D721Med (cell line): ENCODE results near the gene MARCHF2.

Source experiments
- DNase-seq: peaks from one replicate; pipeline ENCODE4 v3.0.0; 2011; ENCODE audit warnings: low spot score; ENCODE audit not compliant: insufficient read length
- FAIRE-seq: peaks from 2 replicates; lab custom pipeline; 2011; peaks lifted over from hg19 to GRCh38; lab: Jason Lieb, UNC
- TF ChIP-seq, protein P1 (sequence below): IDR thresholded peaks from 2 replicates; pipeline ENCODE4 v1.5.1; 2012; ENCODE audit warnings: mild to moderate bottlenecking, control low read depth; ENCODE audit not compliant: insufficient read depth; ENCODE audit errors: missing control alignments

Gene MARCHF2

DNA sequence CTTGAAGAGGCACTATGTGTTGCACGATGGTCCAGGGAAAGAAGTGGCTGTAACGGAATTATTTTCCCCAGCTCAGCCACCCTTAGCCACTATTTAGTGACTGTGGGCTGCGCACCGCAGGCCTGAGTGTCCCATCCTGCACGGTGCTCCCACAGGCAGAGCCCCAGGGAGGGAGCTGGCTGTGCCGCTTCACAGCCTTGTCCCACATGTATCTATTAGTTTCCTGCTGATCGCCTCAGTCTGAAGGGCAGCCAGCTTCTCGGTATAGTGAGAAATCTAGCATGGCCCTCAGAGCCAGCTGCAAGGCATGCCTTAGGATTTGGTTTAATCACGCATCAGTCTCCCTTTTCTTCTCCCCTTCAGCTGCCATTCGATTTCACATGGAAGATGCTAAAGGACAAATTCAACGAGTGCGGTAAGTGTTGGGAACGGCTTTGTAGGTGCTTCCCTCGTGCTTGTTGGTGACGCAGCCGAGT, 73.6 kb downstream of the MARCHF2 start:
- no peak for FAIRE-seq
- TF ChIP-seq, protein P1, sequence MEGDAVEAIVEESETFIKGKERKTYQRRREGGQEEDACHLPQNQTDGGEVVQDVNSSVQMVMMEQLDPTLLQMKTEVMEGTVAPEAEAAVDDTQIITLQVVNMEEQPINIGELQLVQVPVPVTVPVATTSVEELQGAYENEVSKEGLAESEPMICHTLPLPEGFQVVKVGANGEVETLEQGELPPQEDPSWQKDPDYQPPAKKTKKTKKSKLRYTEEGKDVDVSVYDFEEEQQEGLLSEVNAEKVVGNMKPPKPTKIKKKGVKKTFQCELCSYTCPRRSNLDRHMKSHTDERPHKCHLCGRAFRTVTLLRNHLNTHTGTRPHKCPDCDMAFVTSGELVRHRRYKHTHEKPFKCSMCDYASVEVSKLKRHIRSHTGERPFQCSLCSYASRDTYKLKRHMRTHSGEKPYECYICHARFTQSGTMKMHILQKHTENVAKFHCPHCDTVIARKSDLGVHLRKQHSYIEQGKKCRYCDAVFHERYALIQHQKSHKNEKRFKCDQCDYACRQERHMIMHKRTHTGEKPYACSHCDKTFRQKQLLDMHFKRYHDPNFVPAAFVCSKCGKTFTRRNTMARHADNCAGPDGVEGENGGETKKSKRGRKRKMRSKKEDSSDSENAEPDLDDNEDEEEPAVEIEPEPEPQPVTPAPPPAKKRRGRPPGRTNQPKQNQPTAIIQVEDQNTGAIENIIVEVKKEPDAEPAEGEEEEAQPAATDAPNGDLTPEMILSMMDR, result no peak
- no peak for DNase-seq

DNA sequence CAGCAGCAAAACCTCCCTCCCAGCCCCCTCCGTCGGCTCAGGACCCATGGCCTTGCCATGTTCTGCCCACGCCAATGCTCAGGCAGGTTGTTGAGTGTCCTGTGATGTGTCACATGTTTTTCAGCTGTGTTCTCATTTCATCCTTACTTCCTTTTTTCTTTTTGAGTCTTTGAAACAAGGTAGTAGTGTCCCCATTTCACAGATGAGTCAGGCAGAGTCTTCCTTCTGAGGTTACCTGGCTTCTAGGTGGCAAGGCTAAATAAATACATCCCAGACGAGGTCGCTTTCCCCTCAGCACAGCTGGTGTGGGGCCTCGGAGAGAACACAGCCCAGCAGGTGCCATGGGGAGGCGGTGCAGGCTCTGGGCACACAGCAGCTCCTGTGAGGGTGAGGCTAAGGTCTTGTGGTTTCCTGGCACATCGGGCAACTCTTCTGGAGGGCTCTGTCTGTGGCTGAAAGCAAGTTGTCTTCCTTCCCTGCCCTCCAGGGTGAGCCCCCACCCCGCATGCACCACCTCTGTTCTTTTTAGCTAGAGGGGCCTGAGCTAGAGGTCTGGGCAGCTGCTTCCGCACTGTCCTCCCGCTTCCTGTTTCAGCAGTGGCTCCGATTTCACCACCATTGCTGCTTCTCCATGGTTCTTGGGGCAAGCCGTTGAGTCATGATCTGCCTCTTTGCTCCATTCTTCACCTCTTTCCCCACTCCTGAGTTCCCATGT, 74.2 kb downstream of the MARCHF2 start:
- TF ChIP-seq, protein P1, result no peak
- FAIRE-seq (no peak), DNase-seq (no peak)

DNA sequence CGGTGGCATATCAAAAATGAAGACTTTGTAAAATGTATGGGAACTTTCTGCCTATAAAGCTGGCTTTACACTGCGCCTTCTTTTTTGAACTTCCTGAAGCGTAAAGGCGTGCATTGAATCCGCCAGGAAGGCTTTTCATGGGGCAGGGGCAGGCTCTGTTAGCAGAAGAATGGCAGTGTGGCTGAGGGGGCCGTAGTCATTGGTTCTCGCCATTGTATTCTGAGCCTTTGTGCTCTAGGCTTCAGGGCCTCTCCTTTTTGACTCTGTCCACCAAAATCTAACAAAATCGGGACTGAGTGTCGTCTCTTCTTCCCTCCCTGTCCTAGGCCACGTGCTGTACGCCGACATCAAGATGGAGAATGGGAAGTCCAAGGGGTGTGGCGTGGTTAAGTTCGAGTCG, 75.3 kb downstream of the MARCHF2 start:
- FAIRE-seq (no peak), DNase-seq (no peak)
- TF ChIP-seq, protein P1, result no peak
